ENCODE results near the gene THBS2. TPM values are rescaled to one million over a fixed set of nuclear protein-coding genes. Genes with fewer than 3 reads are reported as not detected.
"Not testable (repeated sequence)": the region's sequence is repeated elsewhere in the genome, so short reads cannot be mapped to it uniquely, and the experiment has no call there.

THBS2 gene
- total RNA-seq, 2 experiments from 2014 or later: not detected

DNA sequence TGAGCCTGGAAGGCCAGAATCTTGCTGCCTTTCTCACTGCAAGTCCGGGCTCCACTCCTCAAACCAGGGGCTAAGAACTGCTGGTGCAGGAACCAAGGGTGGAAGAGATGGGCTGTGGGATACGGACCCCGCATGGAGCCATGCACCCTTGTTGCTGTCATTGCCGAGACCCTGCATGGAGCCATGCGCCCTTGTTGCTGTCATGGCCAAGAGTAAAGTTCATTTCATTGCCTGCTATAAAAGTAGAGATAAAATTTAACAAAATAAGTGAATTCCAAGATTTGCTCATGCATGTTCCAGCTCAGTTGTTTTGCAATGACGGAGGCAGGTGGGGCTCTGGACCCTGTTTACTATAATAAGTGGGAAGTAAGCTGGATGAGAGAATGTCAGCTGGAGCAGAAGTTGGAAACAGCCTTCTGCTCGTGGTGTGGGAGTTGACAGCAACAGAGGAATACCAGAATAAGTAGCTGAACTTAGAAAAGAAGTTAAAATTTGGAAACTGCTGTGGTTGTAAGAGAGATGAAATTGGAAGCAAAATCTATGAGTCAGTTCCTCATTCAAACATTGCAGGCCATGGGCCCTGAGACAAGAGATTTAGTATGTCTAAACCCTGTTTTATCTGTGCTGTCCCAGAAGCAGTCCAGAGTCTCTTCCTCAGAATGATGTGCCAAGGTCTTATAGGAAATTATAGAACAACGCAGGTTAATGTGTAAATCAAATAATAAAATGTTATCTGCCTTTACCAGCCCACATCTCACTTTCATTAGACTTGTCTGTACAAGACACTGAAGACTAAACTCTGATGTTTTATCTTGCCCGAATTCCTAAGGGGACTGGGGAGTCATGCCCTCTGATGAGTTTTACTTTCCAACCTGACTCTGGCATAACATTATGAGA, 15.8 kb upstream of the THBS2 start:
- no peaks in the 10 kb centered on the region for H3K9me3 Mint-ChIP-seq
- H3K27me3 Mint-ChIP-seq (ENCODE audit: low read depth): no peaks in the 10 kb centered on the region
- DNase-seq: no peak
- no peaks in the 10 kb centered on the region for H3K4me1 Mint-ChIP-seq (ENCODE audit: low read depth)
- no peak overlapping the region for H3K4me3 Mint-ChIP-seq
- no peaks in the 10 kb centered on the region for H3K36me3 Mint-ChIP-seq (ENCODE audit: low read depth)
- CTCF ChIA-PET: interaction anchor here (0.5 kb wide), 1 partner anchor 1207 kb away, joined by 3 read pairs; no protein-coding TSS in a partner anchor
- intact Hi-C loops (cut with micrococcal nuclease): no loop called here
- H3K27ac Mint-ChIP-seq: no peak overlapping the region

DNA sequence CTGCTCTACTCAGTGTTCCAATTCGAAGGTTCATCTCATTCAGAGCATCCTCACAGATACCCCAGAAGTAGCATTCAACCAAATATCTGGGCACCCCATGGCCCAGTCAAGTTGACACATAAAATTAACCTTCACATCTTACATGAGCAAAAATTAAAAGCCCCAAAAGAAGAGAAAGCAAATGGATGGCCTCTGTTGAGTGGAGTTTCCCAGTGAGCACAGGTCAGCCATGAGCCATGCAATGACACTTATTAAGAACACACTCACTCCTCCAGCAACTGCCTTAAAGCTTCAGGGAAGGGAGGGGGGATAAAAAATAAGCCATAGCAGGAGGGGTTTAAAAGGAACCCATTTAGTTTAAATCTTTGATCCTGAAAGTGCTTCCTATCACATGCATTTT, 14.6 kb upstream of the THBS2 start:
- no peak overlapping the region for H3K4me3 Mint-ChIP-seq
- no peaks in the 10 kb centered on the region for H3K9me3 Mint-ChIP-seq
- intact Hi-C loops (cut with micrococcal nuclease): no loop called here
- H3K36me3 Mint-ChIP-seq (ENCODE audit: low read depth): no peaks in the 10 kb centered on the region
- H3K4me1 Mint-ChIP-seq (ENCODE audit: low read depth): no peaks in the 10 kb centered on the region
- H3K27ac Mint-ChIP-seq: no peak overlapping the region
- no peak for DNase-seq
- CTCF ChIA-PET: no interaction called here
- no peaks in the 10 kb centered on the region for H3K27me3 Mint-ChIP-seq (ENCODE audit: low read depth)

DNA sequence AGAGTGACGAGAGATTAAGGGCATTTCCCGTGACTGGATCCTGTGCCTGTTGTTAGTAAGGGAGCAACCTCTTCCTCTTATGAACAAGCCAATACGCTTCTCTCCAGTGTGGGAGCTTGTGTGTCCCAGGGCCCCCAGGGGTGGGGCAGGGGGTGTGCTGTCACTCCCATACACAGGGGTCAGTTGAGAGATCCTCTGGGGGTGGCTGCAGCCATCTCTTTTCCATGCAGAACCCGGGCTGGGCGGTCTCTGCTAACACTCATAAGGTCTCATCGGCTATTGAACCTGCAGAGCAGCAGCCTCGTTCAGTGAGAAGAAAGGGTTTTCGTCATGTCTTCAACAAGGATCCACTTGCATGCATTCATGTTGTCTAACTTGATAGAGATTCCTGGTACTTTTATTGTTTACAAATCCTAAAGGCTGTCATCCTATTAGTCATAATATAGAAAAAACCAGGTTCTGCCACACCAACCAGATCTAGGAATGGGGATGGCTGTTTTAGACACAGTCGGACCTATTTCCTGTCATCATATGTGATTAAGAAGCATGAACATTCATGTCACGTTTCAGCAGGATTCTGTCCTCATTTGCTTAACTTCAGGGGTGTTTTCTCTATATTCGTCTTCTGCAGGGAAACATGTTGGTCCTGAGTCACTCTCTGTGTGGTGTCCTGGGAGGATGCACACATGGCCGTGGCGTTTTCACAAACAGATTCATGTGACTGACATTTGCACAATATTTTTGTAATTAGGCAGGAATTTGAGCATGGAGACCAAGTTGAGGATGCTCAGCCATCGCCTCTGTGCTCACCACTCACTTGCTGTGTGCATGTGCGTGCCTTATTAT, 13.3 kb upstream of the THBS2 start:
- Mint-ChIP-seq H3K36me3 (ENCODE audit: low read depth) (no peaks in the 10 kb centered on the region), H3K4me1 (ENCODE audit: low read depth) (no peaks in the 10 kb centered on the region), H3K9me3 (no peaks in the 10 kb centered on the region), H3K4me3 (no peak overlapping the region), H3K27me3 (ENCODE audit: low read depth) (peaks cover 2% of the 10 kb centered on the region), H3K27ac (no peak overlapping the region)
- CTCF ChIA-PET: no interaction called here
- no peak for DNase-seq
- intact Hi-C loops (cut with micrococcal nuclease): no loop called here

DNA sequence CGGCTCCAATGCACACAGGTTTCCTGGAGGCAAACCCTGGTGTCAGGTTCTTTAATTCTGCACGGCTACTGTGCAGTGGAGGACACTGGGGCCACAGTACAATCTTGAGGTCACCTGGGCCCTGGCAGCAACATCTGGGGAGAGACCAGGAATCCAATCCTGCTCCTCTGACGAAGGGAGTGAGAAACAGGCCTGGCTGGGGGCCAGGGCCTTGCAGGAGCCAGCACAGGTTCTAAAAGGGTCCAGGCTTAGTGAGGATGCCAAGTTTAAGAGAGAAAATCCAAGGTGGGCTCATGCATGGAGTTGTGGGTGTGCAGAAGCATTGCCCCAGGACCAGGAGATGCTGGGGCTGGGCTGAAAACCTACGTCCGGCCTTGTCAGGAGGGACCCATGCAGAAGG, 12.6 kb upstream of the THBS2 start:
- Mint-ChIP-seq H3K36me3 (ENCODE audit: low read depth) (no peaks in the 10 kb centered on the region), H3K9me3 (no peaks in the 10 kb centered on the region), H3K27ac (no peak overlapping the region), H3K4me3 (no peak overlapping the region), H3K27me3 (ENCODE audit: low read depth) (peaks cover 2% of the 10 kb centered on the region), H3K4me1 (ENCODE audit: low read depth) (no peaks in the 10 kb centered on the region)
- intact Hi-C loops (cut with micrococcal nuclease): no loop called here
- CTCF ChIA-PET: no interaction called here
- DNase-seq: no peak

DNA sequence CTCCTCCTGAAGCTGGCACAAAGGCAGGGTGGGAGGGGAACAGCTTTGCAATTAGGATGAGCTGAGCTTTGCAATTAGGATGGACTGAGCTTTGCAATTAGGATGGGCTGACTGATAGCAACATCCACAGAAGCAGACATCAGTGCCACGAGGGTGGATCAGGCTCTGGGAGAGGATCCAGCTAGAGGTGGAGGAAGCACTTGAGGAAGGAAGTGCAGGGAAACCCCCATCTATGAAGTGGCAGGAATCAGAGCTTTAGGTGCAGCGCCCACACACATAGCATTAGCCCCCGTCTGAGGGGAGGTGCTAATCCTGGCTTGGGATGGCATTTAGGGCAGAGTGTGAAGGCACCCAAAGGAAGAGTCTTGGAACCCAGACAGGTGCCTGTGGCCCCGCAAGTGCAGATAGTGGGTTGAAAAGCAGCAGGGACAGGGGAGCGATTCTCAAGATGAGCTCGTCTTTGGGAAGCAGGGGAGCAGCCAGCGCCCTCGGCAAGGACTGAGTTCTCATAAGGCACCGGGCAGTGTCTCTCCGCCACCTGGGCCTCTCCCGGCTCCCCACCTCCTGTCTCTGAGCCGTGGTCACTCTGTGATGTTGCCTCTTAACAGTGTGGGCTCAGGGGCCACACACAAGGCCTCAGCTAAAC, 12.0 kb upstream of the THBS2 start:
- Mint-ChIP-seq H3K27me3 (ENCODE audit: low read depth) (peaks cover 2% of the 10 kb centered on the region), H3K9me3 (no peaks in the 10 kb centered on the region), H3K4me1 (ENCODE audit: low read depth) (no peaks in the 10 kb centered on the region), H3K4me3 (no peak overlapping the region), H3K27ac (no peak overlapping the region), H3K36me3 (ENCODE audit: low read depth) (no peaks in the 10 kb centered on the region)
- CTCF ChIA-PET: no interaction called here
- intact Hi-C loops (cut with micrococcal nuclease): no loop called here
- no peak for DNase-seq

DNA sequence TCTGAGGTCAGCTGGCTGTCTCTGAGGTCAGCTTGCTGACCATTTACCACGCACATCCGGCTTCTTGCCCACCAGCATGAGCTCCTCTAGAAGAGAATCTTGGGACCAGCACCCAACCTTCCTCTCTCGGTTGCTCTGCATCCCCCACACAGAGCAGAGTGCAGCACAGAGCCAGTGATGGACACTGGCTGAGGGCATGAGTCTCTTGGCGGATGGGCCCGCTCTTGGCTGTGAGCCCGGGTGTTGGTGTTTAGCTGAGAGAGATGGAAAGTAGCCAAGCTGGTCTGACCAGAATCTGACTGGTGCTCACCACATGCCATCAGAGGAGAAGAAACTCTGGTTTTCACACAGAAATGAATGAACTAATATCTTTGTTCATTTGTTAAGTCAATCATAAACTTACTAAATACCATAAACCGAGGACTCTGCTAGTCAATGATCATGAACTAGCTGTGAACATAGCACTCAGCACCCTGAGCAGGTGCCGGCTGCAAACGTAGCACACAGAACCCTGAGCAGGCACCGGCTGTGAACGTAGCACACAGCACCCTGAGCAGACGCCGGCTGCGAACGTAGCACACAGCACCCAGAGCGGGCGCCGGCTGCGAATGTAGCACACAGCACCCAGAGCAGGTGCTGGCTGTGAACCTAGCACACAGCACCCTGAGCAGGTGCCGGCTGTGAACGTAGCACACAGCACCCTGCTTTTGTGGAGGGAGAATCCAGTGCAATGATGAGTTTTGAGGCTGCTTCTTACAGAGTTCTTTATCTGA, 10.4 kb upstream of the THBS2 start:
- H3K4me3 Mint-ChIP-seq: no peak overlapping the region
- intact Hi-C loops (cut with micrococcal nuclease): no loop called here
- H3K36me3 Mint-ChIP-seq (ENCODE audit: low read depth): no peaks in the 10 kb centered on the region
- DNase-seq: no peak
- no peak overlapping the region for H3K27ac Mint-ChIP-seq
- H3K4me1 Mint-ChIP-seq (ENCODE audit: low read depth): no peaks in the 10 kb centered on the region
- H3K9me3 Mint-ChIP-seq: no peaks in the 10 kb centered on the region
- H3K27me3 Mint-ChIP-seq (ENCODE audit: low read depth): peaks cover 4% of the 10 kb centered on the region
- CTCF ChIA-PET: no interaction called here

DNA sequence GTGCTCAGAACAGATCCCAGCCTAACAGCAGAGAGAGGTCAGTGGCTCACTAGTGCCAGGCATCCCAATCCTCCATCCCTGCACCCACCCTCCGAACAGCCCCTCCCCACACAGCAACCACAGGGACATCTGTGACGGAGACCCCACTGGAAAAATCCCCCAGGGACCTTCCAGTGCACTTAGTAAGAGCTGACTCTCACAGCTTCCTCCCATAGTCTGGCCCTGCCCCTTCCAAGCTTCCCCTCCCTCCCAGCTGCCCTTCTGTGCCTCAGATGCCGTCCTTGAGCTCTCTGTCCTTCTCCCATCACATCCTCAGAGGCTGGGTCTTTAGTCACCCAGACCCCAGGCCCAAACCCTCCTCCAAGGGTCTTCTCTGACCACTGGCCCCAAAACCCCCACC, 9.7 kb upstream of the THBS2 start:
- Mint-ChIP-seq H3K36me3 (ENCODE audit: low read depth) (no peaks in the 10 kb centered on the region), H3K27ac (no peak overlapping the region), H3K4me3 (no peak overlapping the region), H3K4me1 (ENCODE audit: low read depth) (no peaks in the 10 kb centered on the region), H3K9me3 (no peaks in the 10 kb centered on the region), H3K27me3 (ENCODE audit: low read depth) (peaks cover 5% of the 10 kb centered on the region)
- CTCF ChIA-PET: no interaction called here
- no peak for DNase-seq
- intact Hi-C loops (cut with micrococcal nuclease): no loop called here

DNA sequence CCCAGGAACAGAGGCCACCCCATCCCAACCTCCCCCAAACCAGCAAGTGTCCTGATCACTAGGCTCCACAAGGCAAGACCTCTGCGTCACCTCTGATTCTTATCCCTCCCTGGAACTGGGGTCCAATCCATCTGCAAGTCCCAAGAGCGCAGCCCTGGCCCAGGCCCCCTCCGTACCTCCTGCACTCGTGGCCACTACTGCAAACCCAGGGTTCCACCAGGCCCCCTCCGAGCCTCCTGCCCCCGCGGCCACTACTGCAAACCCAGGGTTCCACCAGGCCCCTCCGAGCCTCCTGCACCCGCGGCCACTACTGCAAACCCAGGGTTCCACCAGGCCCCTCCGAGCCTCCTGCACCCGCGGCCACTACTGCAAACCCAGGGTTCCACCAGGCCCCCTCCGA, 9.0 kb upstream of the THBS2 start:
- H3K36me3 Mint-ChIP-seq (ENCODE audit: low read depth); H3K27me3 Mint-ChIP-seq (ENCODE audit: low read depth); H3K4me1 Mint-ChIP-seq (ENCODE audit: low read depth); H3K4me3 Mint-ChIP-seq; H3K9me3 Mint-ChIP-seq; CTCF ChIA-PET; intact Hi-C loops (cut with micrococcal nuclease); H3K27ac Mint-ChIP-seq; DNase-seq: not testable (repeated sequence)

DNA sequence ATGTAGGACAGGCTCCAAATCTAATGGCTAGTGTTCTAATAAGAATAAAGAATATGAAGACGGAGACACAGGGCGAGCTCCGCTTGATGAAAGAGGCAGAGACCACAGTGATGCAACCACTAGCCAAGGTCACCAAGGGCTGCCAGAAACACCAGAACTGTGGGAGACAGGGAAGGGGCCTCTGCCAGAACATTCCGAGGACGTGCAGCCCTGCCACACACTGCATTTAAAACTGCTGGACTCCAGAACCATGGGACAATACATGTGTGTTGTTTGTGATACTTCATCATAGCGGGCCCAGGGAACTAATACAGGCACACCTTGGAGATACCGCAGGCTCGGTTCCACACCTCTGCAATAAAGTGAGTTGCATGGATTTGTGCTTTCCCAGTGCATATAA, 2.9 kb upstream of the THBS2 start:
- Mint-ChIP-seq H3K4me1 (ENCODE audit: low read depth) (peaks cover 27% of the 10 kb centered on the region), H3K27me3 (ENCODE audit: low read depth) (peaks cover 59% of the 10 kb centered on the region), H3K4me3 (no peak overlapping the region), H3K9me3 (no peaks in the 10 kb centered on the region), H3K27ac (no peak overlapping the region), H3K36me3 (ENCODE audit: low read depth) (no peaks in the 10 kb centered on the region)
- DNase-seq: no peak
- CTCF ChIA-PET: no interaction called here
- intact Hi-C loops (cut with micrococcal nuclease): no loop called here

DNA sequence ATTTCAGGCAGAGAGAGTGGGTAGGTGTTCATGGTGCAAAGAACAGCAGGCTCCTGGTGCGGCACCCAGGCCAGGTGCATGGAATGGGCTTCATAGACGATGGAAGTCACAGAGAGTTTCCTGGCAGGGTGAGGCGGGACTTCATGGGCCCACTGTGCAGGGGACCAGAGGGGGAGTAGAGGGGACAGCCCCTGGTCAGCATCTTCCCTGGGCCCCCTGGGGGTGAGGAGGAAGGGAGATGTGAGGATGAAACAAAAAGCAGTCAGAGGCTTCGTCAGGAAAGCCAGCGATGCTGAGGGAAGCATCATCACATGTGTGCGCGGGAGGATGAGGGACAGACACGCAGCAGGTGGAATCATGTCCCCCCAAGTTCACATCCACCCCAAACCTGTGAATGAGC, 2.4 kb upstream of the THBS2 start:
- peaks cover 62% of the 10 kb centered on the region for H3K27me3 Mint-ChIP-seq (ENCODE audit: low read depth)
- no peaks in the 10 kb centered on the region for H3K36me3 Mint-ChIP-seq (ENCODE audit: low read depth)
- intact Hi-C loops (cut with micrococcal nuclease): no loop called here
- H3K4me3 Mint-ChIP-seq: no peak overlapping the region
- no peak for DNase-seq
- peaks cover 27% of the 10 kb centered on the region for H3K4me1 Mint-ChIP-seq (ENCODE audit: low read depth)
- no peaks in the 10 kb centered on the region for H3K9me3 Mint-ChIP-seq
- CTCF ChIA-PET: no interaction called here
- no peak overlapping the region for H3K27ac Mint-ChIP-seq

DNA sequence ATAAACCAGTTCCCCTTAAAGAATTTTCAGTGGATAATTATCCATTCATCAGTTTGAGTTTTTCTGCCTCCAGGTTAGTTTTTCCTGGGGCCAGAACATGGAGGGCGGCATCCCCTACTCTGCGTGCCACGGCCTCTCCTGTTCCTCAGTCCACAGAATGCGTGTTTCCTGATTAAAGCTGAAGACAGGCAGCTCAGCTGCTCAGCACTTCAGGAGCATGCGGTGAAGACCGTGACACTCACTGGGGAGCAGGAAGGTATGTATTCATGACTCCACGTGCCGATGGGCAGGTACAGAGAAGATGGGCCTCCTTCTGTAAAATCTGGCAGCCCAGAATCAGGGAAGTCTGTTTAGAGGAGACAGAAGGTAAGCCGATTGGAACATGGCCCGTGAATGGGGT, 2.0 kb upstream of the THBS2 start:
- intact Hi-C loops (cut with micrococcal nuclease): no loop called here
- Mint-ChIP-seq H3K36me3 (ENCODE audit: low read depth) (no peaks in the 10 kb centered on the region), H3K27ac (no peak overlapping the region), H3K4me1 (ENCODE audit: low read depth) (peaks cover 27% of the 10 kb centered on the region), H3K9me3 (no peaks in the 10 kb centered on the region), H3K27me3 (ENCODE audit: low read depth) (peaks cover 66% of the 10 kb centered on the region), H3K4me3 (no peak overlapping the region)
- CTCF ChIA-PET: no interaction called here
- no peak for DNase-seq
